H9 (cell line): ENCODE data around the gene KPNA1. TPM values are rescaled to one million over a fixed set of nuclear protein-coding genes. Genes with fewer than 3 reads are reported as not detected.

Experiments used
- DNase-seq: peaks from one replicate; pipeline ENCODE4 v3.0.0-alpha.2; 2017
- H2AFZ ChIP-seq: one replicate; pipeline ENCODE4 v1.6.1; 2013; ENCODE audit warnings: mild to moderate bottlenecking, low read length, control low read depth, moderate library complexity
- H2AK5ac ChIP-seq: 2 replicates; pipeline ENCODE4 v1.6.1; 2013; ENCODE audit warnings: low read length, control low read depth, mixed read lengths; ENCODE audit not compliant: insufficient read length
- H2BK120ac ChIP-seq: one replicate; pipeline ENCODE4 v1.6.1; 2013; ENCODE audit warnings: low read depth, mild to moderate bottlenecking, low read length, control low read depth, inconsistent platforms; ENCODE audit not compliant: poor library complexity, severe bottlenecking
- H2BK12ac ChIP-seq: 2 replicates; pipeline ENCODE4 v1.6.1; 2013; ENCODE audit warnings: low read length, control low read depth, mixed read lengths, low read depth; ENCODE audit not compliant: insufficient read length
- H2BK15ac ChIP-seq: 2 replicates; pipeline ENCODE4 v1.6.1; 2013; ENCODE audit warnings: low read depth, low read length, control low read depth
- H2BK20ac ChIP-seq: one replicate; pipeline ENCODE4 v1.6.1; 2013; ENCODE audit warnings: low read depth, mild to moderate bottlenecking, low read length, control low read depth, inconsistent platforms; ENCODE audit not compliant: poor library complexity, severe bottlenecking
- H2BK5ac ChIP-seq: 2 replicates; pipeline ENCODE4 v1.6.1; 2013; ENCODE audit warnings: low read length, control low read depth, mixed read lengths; ENCODE audit not compliant: insufficient read length
- H3K14ac ChIP-seq: 2 replicates; pipeline ENCODE4 v1.6.1; 2013; ENCODE audit warnings: low read length, control low read depth; ENCODE audit not compliant: insufficient read depth
- H3K18ac ChIP-seq: 2 replicates; pipeline ENCODE4 v1.6.1; 2013; ENCODE audit warnings: low read depth, mild to moderate bottlenecking, mixed read lengths, low read length, control low read depth; ENCODE audit not compliant: insufficient read length
- H3K23ac ChIP-seq: 2 replicates; pipeline ENCODE4 v1.6.1; 2013; ENCODE audit warnings: low read length, control low read depth, mixed read lengths, low read depth; ENCODE audit not compliant: insufficient read length
- H3K23me2 ChIP-seq: 2 replicates; pipeline ENCODE4 v1.6.1; 2013; ENCODE audit warnings: low read depth, mild to moderate bottlenecking, mixed read lengths, low read length, control low read depth; ENCODE audit not compliant: insufficient read length, poor library complexity, severe bottlenecking
- H3K27ac ChIP-seq: 2 replicates; pipeline ENCODE4 v1.5.1; 2013; ENCODE audit warnings: low read length, control low read depth, mixed read lengths, low read depth; ENCODE audit not compliant: insufficient read length
- H3K27me3 ChIP-seq: 2 replicates; pipeline ENCODE4 v1.6.1; 2013; ENCODE audit warnings: low read length, control low read depth, inconsistent platforms; ENCODE audit not compliant: insufficient read depth
- H3K4ac ChIP-seq: 2 replicates; pipeline ENCODE4 v1.6.1; 2013; ENCODE audit warnings: low read depth, mild to moderate bottlenecking, control low read depth, inconsistent platforms, low read length, moderate library complexity
- H3K4me1 ChIP-seq: 2 replicates; pipeline ENCODE4 v1.6.1; 2013; ENCODE audit warnings: low read length, control low read depth, inconsistent platforms; ENCODE audit not compliant: insufficient read depth
- H3K4me2 ChIP-seq: 2 replicates; pipeline ENCODE4 v1.6.1; 2013; ENCODE audit warnings: low read length, control low read depth, mixed read lengths; ENCODE audit not compliant: insufficient read length, insufficient read depth
- H3K56ac ChIP-seq: 2 replicates; pipeline ENCODE4 v1.6.1; 2013; ENCODE audit warnings: low read depth, mild to moderate bottlenecking, mixed read lengths, low read length, control low read depth; ENCODE audit not compliant: insufficient read length
- H3K79me1 ChIP-seq: 2 replicates; pipeline ENCODE4 v1.6.1; 2013; ENCODE audit warnings: low read depth, mild to moderate bottlenecking, moderate library complexity, low read length, control low read depth, inconsistent platforms; ENCODE audit not compliant: insufficient read depth, poor library complexity, severe bottlenecking
- H3K79me2 ChIP-seq: 2 replicates; pipeline ENCODE4 v1.6.1; 2013; ENCODE audit warnings: low read length, control low read depth, inconsistent platforms; ENCODE audit not compliant: insufficient read depth
- H3K9ac ChIP-seq: 2 replicates; pipeline ENCODE4 v1.6.1; 2013; ENCODE audit warnings: low read length, control low read depth, mixed read lengths; ENCODE audit not compliant: insufficient read length; ENCODE audit errors: extremely low read depth
- H3K9me3 ChIP-seq: one replicate; pipeline ENCODE4 v1.6.1; 2013; ENCODE audit warnings: low read depth, low read length, inconsistent platforms; ENCODE audit not compliant: control insufficient read depth
- H3T11ph ChIP-seq: one replicate; pipeline ENCODE4 v1.6.1; 2013; ENCODE audit warnings: mild to moderate bottlenecking, low read length, control low read depth, inconsistent platforms
- H4K20me1 ChIP-seq: one replicate; pipeline ENCODE4 v1.6.1; 2013; ENCODE audit not compliant: control insufficient read depth, insufficient read length, insufficient read depth
- H4K5ac ChIP-seq: 2 replicates; pipeline ENCODE4 v1.6.1; 2013; ENCODE audit warnings: low read depth, mild to moderate bottlenecking, mixed read lengths, low read length, control low read depth; ENCODE audit not compliant: insufficient read length
- H4K8ac ChIP-seq: replicated peaks from 2 replicates; pipeline ENCODE4 v1.6.1; 2013; ENCODE audit warnings: low read length, control low read depth, mixed read lengths, low read depth; ENCODE audit not compliant: insufficient read length
- H4K91ac ChIP-seq: 2 replicates; pipeline ENCODE4 v1.6.1; 2013; ENCODE audit warnings: low read depth, mild to moderate bottlenecking, moderate library complexity, mixed read lengths, low read length, control low read depth; ENCODE audit not compliant: insufficient read length
- H3K27ac Mint-ChIP-seq, 3 experiments: 2 replicates in 2 of 3; 3 replicates in 1 of 3; pipeline ENCODE4 v1.8.0; 2020 to 2021; ENCODE audit warnings: mixed read lengths in 3 of 3, mild to moderate bottlenecking in 1 of 3, moderate library complexity in 1 of 3
- H3K27me3 Mint-ChIP-seq: 2 replicates; pipeline ENCODE4 v1.8.0; 2021; ENCODE audit warnings: low read depth, mild to moderate bottlenecking, moderate library complexity, mixed read lengths
- H3K36me3 Mint-ChIP-seq, 3 experiments: 2 replicates in 2 of 3; 3 replicates in 1 of 3; pipeline ENCODE4 v1.8.0; 2020 to 2021; ENCODE audit warnings: low read depth in 3 of 3, mixed read lengths in 3 of 3; ENCODE audit not compliant: insufficient read depth in 1 of 3
- H3K4me1 Mint-ChIP-seq, 2 experiments: 2 replicates each; pipeline ENCODE4 v1.8.0; 2020; ENCODE audit warnings: mixed read lengths in 2 of 2
- H3K4me3 Mint-ChIP-seq, 2 experiments: 2 replicates in 1 of 2; 3 replicates in 1 of 2; pipeline ENCODE4 v1.8.0; 2020 to 2021; ENCODE audit warnings: mild to moderate bottlenecking in 2 of 2, mixed read lengths in 2 of 2, moderate library complexity in 1 of 2
- H3K9me3 Mint-ChIP-seq, 2 experiments: 2 replicates in 1 of 2; 3 replicates in 1 of 2; pipeline ENCODE4 v1.8.0; 2020; ENCODE audit warnings: mild to moderate bottlenecking in 2 of 2, mixed read lengths in 2 of 2, moderate library complexity in 1 of 2
- CTCF ChIP-seq: fragments of 200-600 bp; sonication (generic); conservative IDR thresholded peaks from 3 replicates; pipeline ENCODE4 v1.8.0; 2021; ENCODE audit warnings: antibody characterized with exemption, mild to moderate bottlenecking
- whole genome bisulfite sequencing: extraction: QIAGEN DNeasy Blood & Tissue Kit; methylation state at CpG from one replicate; pipeline ENCODE4 v1.1.7; 2013; ENCODE audit warnings: missing lambda C conversion rate, low lambda C conversion rate, mixed read lengths; ENCODE audit not compliant: insufficient read length; ENCODE audit errors: extremely low coverage; 5-methylcytosine and 5-hydroxymethylcytosine counted together
- total RNA-seq: library from RNA; stranded (reverse); gene quantifications from 2 replicates; pipeline ENCODE4 v1.2.1, GENCODE V29; 2021

KPNA1 gene
- total RNA-seq, 1 experiment from 2014 or later: 71.7 TPM

- Mint-ChIP-seq H3K27me3 (no peaks in the 10 kb centered on the region), H3K36me3 (peaks cover 9 to 32% (median 25%) of the 10 kb centered on the region in 3 experiments; a peak in 6 of 7 replicates), H3K9me3 (no peaks in the 10 kb centered on the region), H3K4me3 (no peak overlapping the region), H3K27ac (no peak overlapping the region), H3K4me1 (peaks cover 33 to 45% of the 10 kb centered on the region in 2 experiments)
- H3K79me2 ChIP-seq: peaks cover 2% of the 10 kb centered on the region; the same call in 1 of the 2 replicates
- H2BK20ac ChIP-seq: no peak overlapping the region
- no peak overlapping the region for H2BK12ac ChIP-seq
- no peak overlapping the region for H4K8ac ChIP-seq
- H3K18ac ChIP-seq: no peak overlapping the region
- DNase-seq: no peak
- H3K9ac ChIP-seq: no peak overlapping the region
- H3K4ac ChIP-seq: no peak overlapping the region
- no peaks in the 10 kb centered on the region for H3K27me3 ChIP-seq
- H4K20me1 ChIP-seq: no peaks in the 10 kb centered on the region
- no peak for TF ChIP-seq CTCF
- no peak overlapping the region for H4K5ac ChIP-seq
- no peak overlapping the region for H2BK15ac ChIP-seq
- H2BK5ac ChIP-seq: no peak overlapping the region
- no peak overlapping the region for H3K23ac ChIP-seq
- no peak overlapping the region for H4K91ac ChIP-seq
- no peak overlapping the region for H3K27ac ChIP-seq
- peaks cover 10% of the 10 kb centered on the region for H3K79me1 ChIP-seq
- no peaks in the 10 kb centered on the region; the same call in none of the 2 replicates for H3K4me1 ChIP-seq
- H3K14ac ChIP-seq: no peak overlapping the region
- no CpG with 5 or more reads among the region's 1 CpG for WGBS
- no peak overlapping the region for H2AFZ ChIP-seq
- no peaks in the 10 kb centered on the region for H3K9me3 ChIP-seq
- no peak overlapping the region for H3K4me2 ChIP-seq
- H3K23me2 ChIP-seq: no peaks in the 10 kb centered on the region
- no peak overlapping the region for H3T11ph ChIP-seq
- no peak overlapping the region for H3K56ac ChIP-seq
- H2BK120ac ChIP-seq: no peak overlapping the region
- no peak overlapping the region for H2AK5ac ChIP-seq
Observed at GRCh38 chr3:122497425-122497824, 17.3 kb downstream of the KPNA1 start.
